Lower lobe of right lung (tissue), 2 donors: Measurements from ENCODE around the gene OGFR. TPM values are rescaled to one million over a fixed set of nuclear protein-coding genes. Genes with fewer than 3 reads are reported as not detected.

ENCODE experiments used
- ATAC-seq, 2 donors: fragments of 200-7000 bp; cut with Tn5 transposase; one replicate each; pipeline ENCODE4 v1.9.1; 2020 to 2022; ENCODE audit warnings: mild to moderate bottlenecking in 2 of 2, moderate library complexity in 2 of 2
- DNase-seq: peaks from one replicate; pipeline ENCODE4 v3.0.0-alpha.2; 2020
- H3K27ac ChIP-seq: fragments of 200-600 bp; one replicate; pipeline ENCODE4 v1.8.0; 2022
- H3K27me3 ChIP-seq: fragments of 200-600 bp; one replicate; pipeline ENCODE4 v1.8.0; 2022; ENCODE audit warnings: low read depth
- H3K36me3 ChIP-seq: fragments of 200-600 bp; one replicate; pipeline ENCODE4 v1.8.0; 2022; ENCODE audit warnings: mild to moderate bottlenecking
- H3K4me1 ChIP-seq: fragments of 200-600 bp; one replicate; pipeline ENCODE4 v1.8.0; 2022
- H3K4me3 ChIP-seq: fragments of 200-600 bp; one replicate; pipeline ENCODE4 v1.8.0; 2022; ENCODE audit warnings: mild to moderate bottlenecking
- H3K9me3 ChIP-seq: fragments of 200-600 bp; one replicate; pipeline ENCODE4 v1.8.0; 2022
- CTCF ChIP-seq: fragments of 200-600 bp; IDR thresholded peaks from one replicate; pipeline ENCODE4 v1.8.0; 2022; ENCODE audit warnings: antibody characterized with exemption, mild to moderate bottlenecking
- intact Hi-C: fragments of 100-400 bp; cut with DNase I; formaldehyde crosslinking; loops from one replicate; pipeline ENCODE4 v1.11.0; 2022
- total RNA-seq: library from RNA; stranded (reverse); fragmentation: NEBNext Ultra II Directional; extraction: Animal tissue kit (Norgen Biotek cat#: 25700); gene quantifications from one replicate; pipeline ENCODE4 v1.2.1, GENCODE V29; 2021
- donor health status: DM: no; HTN: yes; CAD: no; lungs with severe emphysema.

The OGFR gene
- total RNA-seq, 1 donor from 2014 or later, result 69.4 TPM

GRCh38 chr20:62780204-62780603 is 24.4 kb upstream of the OGFR start:
- DNase-seq (no peak), ATAC-seq (no peak)
- Histone ChIP-seq H3K4me3 (no peak overlapping the region), H3K9me3 (no peaks in the 10 kb centered on the region), H3K27ac (no peak overlapping the region), H3K27me3 (no peaks in the 10 kb centered on the region), H3K36me3 (no peaks in the 10 kb centered on the region), H3K4me1 (peaks cover 4% of the 10 kb centered on the region)
- no peak for TF ChIP-seq CTCF
- intact Hi-C loops, result no loop called here

- no peak overlapping the region for H3K27ac ChIP-seq
- no peaks in the 10 kb centered on the region for H3K36me3 ChIP-seq
- no peak for TF ChIP-seq CTCF
- no peaks in the 10 kb centered on the region for H3K9me3 ChIP-seq
- intact Hi-C loops, result no loop called here
- H3K4me3 ChIP-seq, result no peak overlapping the region
- no peak for ATAC-seq
- no peak for DNase-seq
- H3K4me1 ChIP-seq, result peaks cover 4% of the 10 kb centered on the region
- peaks cover 4% of the 10 kb centered on the region for H3K27me3 ChIP-seq
These were observed 23.9 kb upstream of the OGFR start for GRCh38 chr20:62780696-62781095.

GRCh38 chr20:62782149-62782892 is 22.3 kb upstream of the OGFR start:
- ATAC-seq, result no peak
- no peaks in the 10 kb centered on the region for H3K36me3 ChIP-seq
- H3K27ac ChIP-seq, result no peak overlapping the region
- no peak for DNase-seq
- peaks cover 11% of the 10 kb centered on the region for H3K27me3 ChIP-seq
- H3K9me3 ChIP-seq, result no peaks in the 10 kb centered on the region
- TF ChIP-seq CTCF, result no peak
- intact Hi-C loops, result no loop called here
- H3K4me3 ChIP-seq, result no peak overlapping the region
- H3K4me1 ChIP-seq, result no peaks in the 10 kb centered on the region

GRCh38 chr20:62782893-62783278 is 21.7 kb upstream of the OGFR start:
- Histone ChIP-seq H3K4me3 (no peak overlapping the region), H3K4me1 (no peaks in the 10 kb centered on the region), H3K36me3 (no peaks in the 10 kb centered on the region), H3K27me3 (peaks cover 14% of the 10 kb centered on the region), H3K9me3 (no peaks in the 10 kb centered on the region), H3K27ac (no peak overlapping the region)
- DNase-seq (no peak), ATAC-seq (no peak)
- TF ChIP-seq CTCF, result no peak
- intact Hi-C loops, result no loop called here

GRCh38 chr20:62784497-62784896 is 20.1 kb upstream of the OGFR start:
- no peak for TF ChIP-seq CTCF
- Histone ChIP-seq H3K27me3 (peaks cover 14% of the 10 kb centered on the region), H3K4me3 (no peak overlapping the region), H3K9me3 (no peaks in the 10 kb centered on the region), H3K36me3 (no peaks in the 10 kb centered on the region), H3K4me1 (no peaks in the 10 kb centered on the region), H3K27ac (no peak overlapping the region)
- intact Hi-C loops, result no loop called here
- DNase-seq, result no peak
- no peak for ATAC-seq
